Measurements from ENCODE around the gene TM4SF20.

DNA sequence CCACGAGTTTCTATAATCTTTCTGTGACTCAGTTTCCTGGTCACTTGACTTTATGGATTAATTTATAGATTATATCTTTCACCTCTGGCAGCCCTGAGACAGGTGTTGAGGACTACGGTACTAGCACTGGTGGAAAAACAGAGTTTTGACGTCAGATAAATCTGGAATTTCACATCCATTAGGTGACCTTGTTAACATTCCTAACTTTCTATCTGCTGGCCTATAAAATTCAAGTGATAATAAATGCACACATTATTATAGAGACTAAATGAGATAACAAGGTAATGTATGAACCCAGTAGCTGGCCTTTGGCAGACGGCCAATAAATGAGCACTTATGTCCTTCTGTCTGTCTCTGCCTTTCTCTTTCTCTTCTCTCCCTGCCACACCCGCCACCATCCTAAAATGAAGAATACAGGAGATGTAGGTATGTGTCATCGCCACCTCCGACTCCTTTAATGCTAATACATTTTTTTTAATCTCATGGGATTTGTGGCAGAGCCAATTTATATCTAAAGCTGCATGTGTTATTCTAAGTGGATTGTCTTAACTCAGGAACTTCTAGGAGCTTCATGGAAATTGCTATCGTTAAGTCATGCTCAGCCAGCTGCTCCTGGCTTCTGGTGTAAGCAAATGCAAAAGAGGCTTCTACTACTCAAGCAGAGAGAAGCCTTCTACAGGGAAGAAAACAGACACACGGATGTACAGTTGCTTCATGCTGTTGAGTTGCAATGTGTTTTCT, 2.3 kb downstream of the TM4SF20 start:
- TF ChIP-seq POLR2AphosphoS5 (IDR thresholded peaks at IDR 0.05; ENCODE audit: borderline replicate concordance, low read depth, low read length) (no peak), EZH2 (IDR thresholded peaks at IDR 0.05) (no peak), FOXP2 (optimal IDR thresholded peaks at IDR 0.05; ENCODE audit: control extremely low read depth, extremely low read length, insufficient read depth) (no peak)
